Measurements from ENCODE around the gene MNT. TPM values are rescaled to one million over a fixed set of nuclear protein-coding genes. Genes with fewer than 3 reads are reported as not detected.

The MNT gene
- total and polyA plus RNA-seq, 8 donors, result 10.9 to 31.9 (median 16.3) TPM

- intact Hi-C loops (cut with DNase I), result no loop called here
These were observed 8.3 kb downstream of the MNT start for GRCh38 chr17:2392252-2393173.

GRCh38 chr17:2391597-2392251 lies 9.1 kb downstream of the MNT start:
- H3K4me3 ChIP-seq, result peak overlapping the region; percentile 27 to 87

More at GRCh38 chr17:2392252-2393173, 8.3 kb downstream of the MNT start:
- peak overlapping the region; percentile 99 to 100 for H3K27ac ChIP-seq
- H3K27me3 ChIP-seq, result no peaks in the 10 kb centered on the region
- peaks cover 0 to 13% of the 10 kb centered on the region in 2 donors for H3K36me3 ChIP-seq
- no peak for TF ChIP-seq CTCF (IDR thresholded peaks at IDR 0.05)
- H3K4me1 ChIP-seq, result peaks cover 45 to 65% of the 10 kb centered on the region in 2 donors
- peak; percentile 60 for ATAC-seq
- H3K4me3 ChIP-seq, result peak overlapping the region; percentile 59 to 87
- H3K9me3 ChIP-seq, result no peaks in the 10 kb centered on the region
- DNase-seq, result peak; percentile 92 to 97 (median 95)

GRCh38 chr17:2390199-2390836 lies 10.5 kb downstream of the MNT start:
- H3K27ac ChIP-seq, result peak overlapping the region in 1 of 2 donors; percentile 100
- no peak for TF ChIP-seq CTCF (IDR thresholded peaks at IDR 0.05)
- DNase-seq (no peak), ATAC-seq (no peak)
- no peaks in the 10 kb centered on the region for H3K9me3 ChIP-seq
- H3K27me3 ChIP-seq, result no peaks in the 10 kb centered on the region
- H3K36me3 ChIP-seq, result peaks cover 0 to 34% of the 10 kb centered on the region in 2 donors
- H3K4me3 ChIP-seq, result no peak overlapping the region
- intact Hi-C loops (cut with DNase I), result no loop called here
- H3K4me1 ChIP-seq, result peaks cover 28 to 43% of the 10 kb centered on the region in 2 donors

More at GRCh38 chr17:2391597-2392251, 9.1 kb downstream of the MNT start:
- DNase-seq (peak in 1 of 4 donors; percentile 67), ATAC-seq (no peak)
- peaks cover 0 to 20% of the 10 kb centered on the region in 2 donors for H3K36me3 ChIP-seq
- no peaks in the 10 kb centered on the region for H3K27me3 ChIP-seq
- peaks cover 40 to 57% of the 10 kb centered on the region in 2 donors for H3K4me1 ChIP-seq
- peak overlapping the region; percentile 99 to 100 for H3K27ac ChIP-seq
- intact Hi-C loops (cut with DNase I), result no loop called here
- TF ChIP-seq CTCF (IDR thresholded peaks at IDR 0.05), result no peak
- H3K9me3 ChIP-seq, result no peaks in the 10 kb centered on the region

- H3K27ac ChIP-seq, result no peak overlapping the region
- ATAC-seq, result no peak
These were observed 12.2 kb downstream of the MNT start for GRCh38 chr17:2388683-2389055.

More at GRCh38 chr17:2388683-2389055, 12.2 kb downstream of the MNT start:
- peaks cover 0 to 36% of the 10 kb centered on the region in 2 donors for H3K36me3 ChIP-seq
- peak in 1 of 4 donors; percentile 68 for DNase-seq
- no peak for TF ChIP-seq CTCF (IDR thresholded peaks at IDR 0.05)
- no peaks in the 10 kb centered on the region for H3K27me3 ChIP-seq
- intact Hi-C loops (cut with DNase I), result no loop called here
- H3K9me3 ChIP-seq, result no peaks in the 10 kb centered on the region
- H3K4me1 ChIP-seq, result peaks cover 19 to 29% of the 10 kb centered on the region in 2 donors
- H3K4me3 ChIP-seq, result no peak overlapping the region
